GM15510 (cell line): ENCODE data around the gene OR10H5.

Source experiments
- POLR2A ChIP-seq: IDR thresholded peaks from 3 replicates; pipeline ENCODE4 v1.6.1; 2011; ENCODE audit warnings: borderline replicate concordance; ENCODE audit not compliant: insufficient read length; ENCODE audit errors: extremely low read depth

Gene OR10H5

GRCh38 chr19:15838351-15838750, 50.9 kb downstream of the OR10H5 start:
- TF ChIP-seq POLR2A = no peak

GRCh38 chr19:15840833-15841232, 53.4 kb downstream of the OR10H5 start:
- TF ChIP-seq POLR2A = no peak

GRCh38 chr19:15841875-15842569, 54.6 kb downstream of the OR10H5 start:
- no peak for TF ChIP-seq POLR2A

GRCh38 chr19:15843203-15843893, 55.9 kb downstream of the OR10H5 start:
- TF ChIP-seq POLR2A = no peak

DNA sequence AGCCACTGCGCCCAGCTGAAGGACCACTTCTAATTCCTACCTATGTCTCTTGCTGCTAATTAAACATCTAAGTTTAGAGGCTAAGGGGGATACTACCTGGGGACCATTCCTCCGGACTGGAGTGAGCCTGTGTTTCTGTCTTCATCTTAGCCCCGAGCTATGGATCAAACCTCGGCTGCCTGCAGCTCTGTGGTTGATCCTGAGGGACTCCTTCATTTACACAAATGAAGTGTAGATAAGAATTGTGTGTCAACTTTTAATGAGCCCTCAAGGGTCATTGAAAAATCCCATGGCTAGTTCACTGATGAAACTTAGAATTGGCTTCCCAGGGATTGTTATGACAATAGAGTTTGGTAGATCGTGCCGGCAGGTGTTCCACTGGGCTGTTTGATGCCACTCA, 59.5 kb downstream of the OR10H5 start:
- no peak for TF ChIP-seq POLR2A

- TF ChIP-seq POLR2A = no peak
These were observed 62.9 kb downstream of the OR10H5 start for GRCh38 chr19:15850385-15850784.
